Neural cell (in vitro differentiated cells): Measurements from ENCODE around the gene PRKCZ. TPM values are rescaled to one million over a fixed set of nuclear protein-coding genes. Genes with fewer than 3 reads are reported as not detected.

Experiments used
- H2AFZ ChIP-seq: fragments of 200-600, 300-800 bp; sonication (generic), shearing (Covaris generic); 2 replicates; pipeline ENCODE4 v1.6.0; 2014; ENCODE audit warnings: low read depth, mild to moderate bottlenecking, antibody characterized with exemption, low read length, moderate library complexity
- H3F3A ChIP-seq: fragments of 200-600 bp; shearing (Covaris generic); 2 replicates; pipeline ENCODE4 v1.6.1; 2016; ENCODE audit warnings: mild to moderate bottlenecking, moderate library complexity, mixed read lengths, antibody characterized with exemption, low read length; ENCODE audit not compliant: insufficient read depth, poor library complexity, severe bottlenecking
- H3K27ac ChIP-seq: fragments of 200-600, 300-800 bp; sonication (generic), shearing (Covaris generic); 2 replicates; pipeline ENCODE4 v1.5.1; 2014; ENCODE audit warnings: mild to moderate bottlenecking, low read length, moderate library complexity
- H3K27me3 ChIP-seq: fragments of 300-800, 200-600 bp; sonication (generic), shearing (Covaris generic); 2 replicates; pipeline ENCODE4 v1.6.0; 2014; ENCODE audit warnings: mild to moderate bottlenecking, low read depth, low read length, moderate library complexity; ENCODE audit not compliant: insufficient read depth
- H3K36me3 ChIP-seq: fragments of 300-800, 200-600 bp; sonication (generic), shearing (Covaris generic); 2 replicates; pipeline ENCODE4 v1.5.1; 2014; ENCODE audit warnings: mild to moderate bottlenecking, antibody characterized with exemption, low read length, moderate library complexity; ENCODE audit not compliant: insufficient read depth
- H3K4me2 ChIP-seq: fragments of 300-800, 200-600 bp; sonication (generic), shearing (Covaris generic); 2 replicates; pipeline ENCODE4 v1.6.0; 2014; ENCODE audit warnings: mild to moderate bottlenecking, low read length
- H3K4me3 ChIP-seq: fragments of 300-800, 200-600 bp; sonication (generic), shearing (Covaris generic); 2 replicates; pipeline ENCODE4 v1.5.1; 2014; ENCODE audit warnings: mild to moderate bottlenecking, low read length, moderate library complexity
- H3K79me2 ChIP-seq: fragments of 200-600 bp; shearing (Covaris generic); replicated peaks from 2 replicates; pipeline ENCODE4 v1.6.0; 2014; ENCODE audit warnings: mild to moderate bottlenecking, low read length, moderate library complexity; ENCODE audit not compliant: insufficient read depth
- H3K9ac ChIP-seq: fragments of 300-800, 200-600 bp; sonication (generic), shearing (Covaris generic); 2 replicates; pipeline ENCODE4 v1.6.1; 2016; ENCODE audit warnings: mild to moderate bottlenecking, low read length, mixed read lengths
- H3K9me2 ChIP-seq: fragments of 200-600 bp; shearing (Covaris generic); 2 replicates; pipeline ENCODE4 v1.6.1; 2016; ENCODE audit warnings: mild to moderate bottlenecking, low read length, mixed read lengths; ENCODE audit not compliant: insufficient read depth
- H3K9me3 ChIP-seq: fragments of 200-600, 300-800 bp; sonication (generic), shearing (Covaris generic); 2 replicates; pipeline ENCODE4 v1.6.1; 2016; ENCODE audit warnings: mild to moderate bottlenecking, mixed run types, low read length, moderate library complexity, mixed read lengths
- H4K20me1 ChIP-seq: fragments of 200-600 bp; shearing (Covaris generic); 2 replicates; pipeline ENCODE4 v1.6.1; 2016; ENCODE audit warnings: mild to moderate bottlenecking, mixed run types; ENCODE audit not compliant: insufficient read depth
- CTCF ChIP-seq: fragments of 450-650 bp; IDR thresholded peaks from 2 replicates; pipeline ENCODE4 v1.5.1; 2014; ENCODE audit warnings: antibody characterized with exemption, mild to moderate bottlenecking, moderate library complexity; ENCODE audit not compliant: poor library complexity, severe bottlenecking
- EP300 ChIP-seq: fragments of 450-650 bp; conservative IDR thresholded peaks from 2 replicates; pipeline ENCODE4 v1.6.1; 2014; ENCODE audit warnings: antibody characterized with exemption, mild to moderate bottlenecking, moderate library complexity; ENCODE audit not compliant: poor library complexity, severe bottlenecking
- EZH2 ChIP-seq: fragments of 200-600, 300-800 bp; shearing (Covaris generic), sonication (generic); IDR thresholded peaks from 2 replicates; pipeline ENCODE4 v1.6.1; 2014; ENCODE audit warnings: antibody characterized with exemption, low read length, borderline replicate concordance, mild to moderate bottlenecking; ENCODE audit not compliant: insufficient read depth, poor library complexity, severe bottlenecking
- MXI1 ChIP-seq: fragments of 450-650 bp; conservative IDR thresholded peaks from 2 replicates; pipeline ENCODE4 v1.6.1; 2014; ENCODE audit warnings: antibody characterized with exemption, mild to moderate bottlenecking; ENCODE audit not compliant: poor library complexity, severe bottlenecking
- POLR2AphosphoS5 ChIP-seq: IDR thresholded peaks from 2 replicates; pipeline ENCODE4 v1.6.1; 2012
- RAD21 ChIP-seq: fragments of 450-650 bp; conservative IDR thresholded peaks from 2 replicates; pipeline ENCODE4 v1.6.1; 2014; ENCODE audit warnings: antibody characterized with exemption, mild to moderate bottlenecking, moderate library complexity
- REST ChIP-seq: IDR thresholded peaks from 2 replicates; pipeline ENCODE4 v1.6.1; 2012; ENCODE audit warnings: borderline replicate concordance
- SMC3 ChIP-seq: fragments of 450-650 bp; conservative IDR thresholded peaks from 2 replicates; pipeline ENCODE4 v1.6.1; 2014; ENCODE audit warnings: antibody characterized with exemption, mild to moderate bottlenecking, moderate library complexity; ENCODE audit not compliant: poor library complexity
- TAF1 ChIP-seq: IDR thresholded peaks from 2 replicates; pipeline ENCODE4 v1.6.1; 2012; ENCODE audit warnings: low read depth
- polyA plus RNA-seq: library from polyadenylated mRNA; depleted of rRNA; stranded (reverse); fragments of >200 nt; gene quantifications from 2 replicates; pipeline ENCODE4 v1.2.3, GENCODE V29; 2014

Gene PRKCZ
- polyA plus RNA-seq, 1 donor from 2014 or later = 54.9 TPM

DNA sequence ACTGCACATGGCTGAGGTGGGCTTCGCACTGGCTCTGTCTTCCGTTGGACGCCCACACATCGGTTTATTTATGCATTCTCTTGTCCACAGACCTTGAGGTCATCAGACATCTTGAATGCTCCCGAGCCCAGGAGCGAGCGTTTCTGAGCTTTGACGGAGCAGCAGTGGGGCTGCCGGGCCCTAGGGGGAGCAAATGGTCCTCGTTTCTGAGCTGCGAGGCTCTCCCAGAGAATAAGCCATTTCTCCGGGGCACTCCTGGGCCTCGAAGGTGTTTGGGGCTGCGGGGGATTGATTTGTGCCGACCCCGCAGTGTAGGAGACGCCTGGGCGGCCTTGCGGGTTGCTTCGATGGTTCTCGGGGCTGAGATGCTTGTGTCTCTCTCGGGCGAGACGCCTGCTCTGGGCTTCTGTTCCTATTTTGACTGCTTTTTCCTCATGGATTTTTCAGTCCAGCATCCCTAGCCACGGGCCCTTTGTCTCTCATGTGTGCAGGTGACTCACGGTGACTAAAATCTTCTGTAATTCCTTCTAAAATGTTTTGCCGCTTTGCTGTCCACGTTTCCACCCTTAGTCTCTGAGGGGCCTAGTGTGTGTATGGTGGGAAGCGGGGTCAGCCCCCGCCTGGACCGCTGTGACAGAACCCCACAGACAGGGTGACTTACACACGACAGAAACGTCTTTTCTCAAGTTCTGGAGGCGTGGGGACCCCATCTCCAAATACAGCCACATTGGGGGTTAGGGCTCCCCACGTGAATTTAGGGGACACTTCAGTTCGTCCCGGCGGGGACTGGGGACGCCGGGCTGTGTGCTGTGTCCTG is 82.2 kb downstream of the PRKCZ start:
- no peak for TF ChIP-seq RAD21
- no peak for TF ChIP-seq EP300
- no peak for TF ChIP-seq EZH2
- TF ChIP-seq CTCF = no peak
- TF ChIP-seq SMC3 = no peak
- TF ChIP-seq POLR2AphosphoS5 = no peak
- H3K4me2 ChIP-seq = no peak overlapping the region
- no peaks in the 10 kb centered on the region for H3K9me2 ChIP-seq
- no peaks in the 10 kb centered on the region for H3K36me3 ChIP-seq
- no peaks in the 10 kb centered on the region for H4K20me1 ChIP-seq
- no peaks in the 10 kb centered on the region for H3K27me3 ChIP-seq
- no peak overlapping the region for H3K9ac ChIP-seq
- no peaks in the 10 kb centered on the region for H3K79me2 ChIP-seq
- H3K9me3 ChIP-seq = no peaks in the 10 kb centered on the region
- H3F3A ChIP-seq = no peaks in the 10 kb centered on the region
- H3K27ac ChIP-seq = no peak overlapping the region
- H3K4me3 ChIP-seq = peak overlapping the region; percentile 53
- H2AFZ ChIP-seq = no peak overlapping the region

DNA sequence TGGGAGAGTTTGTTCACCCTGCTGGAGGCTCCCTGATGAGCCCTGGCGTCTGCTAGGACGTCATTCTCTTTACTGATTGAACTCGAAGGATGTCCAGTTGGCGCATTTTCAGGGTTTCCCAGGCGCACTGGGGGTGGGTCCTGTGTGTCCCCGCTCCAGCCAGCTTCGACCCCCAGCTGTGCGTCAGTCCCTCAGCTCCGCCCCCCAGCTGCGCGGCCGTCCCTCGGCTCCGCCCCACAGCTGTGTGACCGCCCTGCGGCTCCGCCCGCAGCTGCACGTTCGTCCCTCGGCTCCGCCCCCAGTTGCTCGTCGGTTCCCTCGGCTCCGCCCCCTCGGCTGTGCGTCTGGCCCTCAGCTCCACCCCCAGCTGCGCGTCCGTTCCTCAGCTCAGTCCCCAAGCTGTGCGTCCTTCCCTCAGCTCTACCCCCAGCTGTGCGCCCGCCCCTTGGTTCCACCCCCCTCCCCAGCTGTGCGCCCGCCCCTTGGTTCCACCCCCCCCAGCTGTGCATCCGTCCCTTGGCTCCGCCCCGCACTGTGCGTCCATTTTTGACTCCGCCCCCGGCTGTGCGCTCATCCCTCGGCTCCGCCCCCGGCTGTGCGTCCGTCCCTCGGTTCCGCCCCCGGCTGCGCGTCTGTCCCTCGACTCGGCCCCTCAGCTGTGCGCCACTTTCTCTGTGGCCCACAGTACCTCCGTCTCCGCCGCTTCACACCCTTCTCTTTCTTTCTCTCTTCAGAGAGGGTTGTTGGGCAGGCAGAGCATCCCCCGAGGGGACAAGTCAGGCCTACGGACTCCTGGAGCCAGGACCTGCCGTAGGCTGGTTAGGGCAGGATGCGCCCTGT is 83.0 kb downstream of the PRKCZ start:
- H2AFZ ChIP-seq = no peak overlapping the region
- no peak for TF ChIP-seq MXI1
- no peak for TF ChIP-seq REST
- TF ChIP-seq EP300 = no peak
- no peak for TF ChIP-seq CTCF
- no peak for TF ChIP-seq EZH2
- no peak for TF ChIP-seq RAD21
- TF ChIP-seq SMC3 = no peak
- TF ChIP-seq POLR2AphosphoS5 = no peak
- no peak for TF ChIP-seq TAF1
- no peaks in the 10 kb centered on the region for H3K9me2 ChIP-seq
- no peak overlapping the region for H3K4me2 ChIP-seq
- H4K20me1 ChIP-seq = no peaks in the 10 kb centered on the region
- no peaks in the 10 kb centered on the region for H3F3A ChIP-seq
- no peaks in the 10 kb centered on the region for H3K9me3 ChIP-seq
- H3K36me3 ChIP-seq = no peaks in the 10 kb centered on the region
- H3K4me3 ChIP-seq = peak overlapping the region; percentile 53
- peak overlapping the region; percentile 1 for H3K9ac ChIP-seq
- H3K27me3 ChIP-seq = no peaks in the 10 kb centered on the region
- H3K27ac ChIP-seq = no peak overlapping the region
- no peaks in the 10 kb centered on the region for H3K79me2 ChIP-seq
